ENCODE measurements around the gene YJEFN3. TPM values are rescaled to one million over a fixed set of nuclear protein-coding genes. Genes with fewer than 3 reads are reported as not detected.
A peak's percentile ranks its signal among the peaks of the same experiment; 100 is the strongest.

The YJEFN3 gene
- total RNA-seq, 1 donor from 2014 or later: 2.6 TPM

DNA sequence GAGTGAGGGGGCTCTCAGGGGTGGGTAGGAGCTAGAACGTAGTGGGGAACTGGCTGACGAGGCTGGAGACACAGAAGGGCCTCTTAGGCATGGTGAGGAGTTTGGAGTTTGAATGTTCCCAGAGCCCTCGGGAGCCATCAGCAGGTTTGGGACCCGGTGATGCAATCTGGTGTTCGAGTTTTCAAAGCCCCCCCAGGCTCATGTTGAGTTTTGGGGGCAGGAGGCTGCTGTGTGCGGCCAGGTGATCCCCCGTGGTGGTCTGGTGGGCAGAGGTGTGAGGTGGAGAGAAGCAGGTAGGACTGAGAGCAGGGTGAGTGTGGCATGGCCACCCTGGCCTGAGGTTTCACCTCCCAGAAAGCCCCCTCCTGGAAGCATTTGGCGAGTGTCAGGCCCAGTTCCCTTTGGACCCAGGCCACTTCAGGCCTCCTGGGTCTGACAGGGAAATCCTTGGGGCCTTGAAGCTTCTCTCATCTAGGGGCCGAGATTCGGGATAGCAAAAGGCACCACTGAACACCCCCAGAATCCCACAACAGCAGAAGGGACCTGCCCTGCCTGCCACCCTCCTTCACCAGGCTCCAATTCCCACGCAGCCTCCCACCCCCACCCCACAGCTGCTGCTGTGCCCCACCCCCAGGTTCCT lies 1.2 kb downstream of the YJEFN3 start:
- Histone ChIP-seq H2AFZ (replicated peaks) (no peak overlapping the region), H4K20me1 (ENCODE audit: low read depth) (peaks cover 64% of the 10 kb centered on the region), H3K4me3 (no peak overlapping the region), H3K9me3 (ENCODE audit: low read depth) (no peaks in the 10 kb centered on the region), H3K4me1 (peaks cover 7% of the 10 kb centered on the region), H3K27ac (no peak overlapping the region), H3K79me2 (ENCODE audit: low read depth) (peaks cover 15% of the 10 kb centered on the region), H3K4me2 (no peak overlapping the region), H3F3A (ENCODE audit: low read depth) (peaks cover 24% of the 10 kb centered on the region), H3K9ac (no peak overlapping the region), H3K27me3 (no peaks in the 10 kb centered on the region), H3K36me3 (no peaks in the 10 kb centered on the region)
- no peaks in the 10 kb centered on the region for H3K9me3 Mint-ChIP-seq
- DNase-seq (ENCODE audit: low spot score): no peak
- H3K36me3 Mint-ChIP-seq: peaks cover 3% of the 10 kb centered on the region
- H3K27me3 Mint-ChIP-seq (ENCODE audit: insufficient read depth, low read depth): peaks cover 9% of the 10 kb centered on the region
- no peak overlapping the region for H3K27ac Mint-ChIP-seq
- TF ChIP-seq EZH2phosphoT487 (IDR thresholded peaks at IDR 0.05) (no peak), EZH2 (IDR thresholded peaks at IDR 0.05) (no peak)
- TF ChIP-seq, protein P1, sequence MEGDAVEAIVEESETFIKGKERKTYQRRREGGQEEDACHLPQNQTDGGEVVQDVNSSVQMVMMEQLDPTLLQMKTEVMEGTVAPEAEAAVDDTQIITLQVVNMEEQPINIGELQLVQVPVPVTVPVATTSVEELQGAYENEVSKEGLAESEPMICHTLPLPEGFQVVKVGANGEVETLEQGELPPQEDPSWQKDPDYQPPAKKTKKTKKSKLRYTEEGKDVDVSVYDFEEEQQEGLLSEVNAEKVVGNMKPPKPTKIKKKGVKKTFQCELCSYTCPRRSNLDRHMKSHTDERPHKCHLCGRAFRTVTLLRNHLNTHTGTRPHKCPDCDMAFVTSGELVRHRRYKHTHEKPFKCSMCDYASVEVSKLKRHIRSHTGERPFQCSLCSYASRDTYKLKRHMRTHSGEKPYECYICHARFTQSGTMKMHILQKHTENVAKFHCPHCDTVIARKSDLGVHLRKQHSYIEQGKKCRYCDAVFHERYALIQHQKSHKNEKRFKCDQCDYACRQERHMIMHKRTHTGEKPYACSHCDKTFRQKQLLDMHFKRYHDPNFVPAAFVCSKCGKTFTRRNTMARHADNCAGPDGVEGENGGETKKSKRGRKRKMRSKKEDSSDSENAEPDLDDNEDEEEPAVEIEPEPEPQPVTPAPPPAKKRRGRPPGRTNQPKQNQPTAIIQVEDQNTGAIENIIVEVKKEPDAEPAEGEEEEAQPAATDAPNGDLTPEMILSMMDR (IDR thresholded peaks at IDR 0.05): no peak
- no peak overlapping the region for H3K4me3 Mint-ChIP-seq
- peaks cover 35% of the 10 kb centered on the region for H3K4me1 Mint-ChIP-seq

DNA sequence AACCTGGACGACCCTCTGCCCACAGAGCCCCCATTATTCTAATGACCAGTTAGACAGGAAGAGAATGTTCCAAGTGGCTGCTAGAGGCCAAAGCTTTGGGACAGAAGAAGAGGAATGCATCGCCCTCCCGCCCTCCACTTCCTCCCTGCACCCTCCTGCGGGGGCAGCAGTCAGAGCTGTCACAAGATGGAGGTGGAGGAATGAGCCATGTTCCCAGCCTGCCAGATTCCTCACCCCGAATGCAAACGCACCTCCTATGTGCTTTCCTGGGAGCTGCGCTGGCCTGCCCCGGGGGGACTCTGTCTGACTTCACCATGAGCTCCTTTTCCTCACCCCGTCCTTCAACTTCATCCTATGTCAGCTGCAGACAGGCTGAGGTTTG lies 1.7 kb downstream of the YJEFN3 start:
- Histone ChIP-seq H3K79me2 (ENCODE audit: low read depth) (peaks cover 9% of the 10 kb centered on the region), H4K20me1 (ENCODE audit: low read depth) (peaks cover 59% of the 10 kb centered on the region), H3F3A (ENCODE audit: low read depth) (peaks cover 24% of the 10 kb centered on the region), H3K4me3 (no peak overlapping the region), H3K36me3 (no peaks in the 10 kb centered on the region), H3K9ac (no peak overlapping the region), H3K9me3 (ENCODE audit: low read depth) (no peaks in the 10 kb centered on the region), H3K4me1 (peaks cover 2% of the 10 kb centered on the region), H2AFZ (replicated peaks) (no peak overlapping the region), H3K27me3 (no peaks in the 10 kb centered on the region), H3K27ac (no peak overlapping the region), H3K4me2 (no peak overlapping the region)
- no peak for TF ChIP-seq EZH2phosphoT487 (IDR thresholded peaks at IDR 0.05)
- TF ChIP-seq, protein P1 (IDR thresholded peaks at IDR 0.05): no peak
- no peak for TF ChIP-seq EZH2 (IDR thresholded peaks at IDR 0.05)
- H3K36me3 Mint-ChIP-seq: peaks cover 3% of the 10 kb centered on the region
- H3K27ac Mint-ChIP-seq: peak overlapping the region; percentile 10
- H3K27me3 Mint-ChIP-seq (ENCODE audit: insufficient read depth, low read depth): peaks cover 9% of the 10 kb centered on the region
- no peak for DNase-seq (ENCODE audit: low spot score)
- no peaks in the 10 kb centered on the region for H3K9me3 Mint-ChIP-seq
- H3K4me3 Mint-ChIP-seq: no peak overlapping the region
- H3K4me1 Mint-ChIP-seq: peaks cover 30% of the 10 kb centered on the region

DNA sequence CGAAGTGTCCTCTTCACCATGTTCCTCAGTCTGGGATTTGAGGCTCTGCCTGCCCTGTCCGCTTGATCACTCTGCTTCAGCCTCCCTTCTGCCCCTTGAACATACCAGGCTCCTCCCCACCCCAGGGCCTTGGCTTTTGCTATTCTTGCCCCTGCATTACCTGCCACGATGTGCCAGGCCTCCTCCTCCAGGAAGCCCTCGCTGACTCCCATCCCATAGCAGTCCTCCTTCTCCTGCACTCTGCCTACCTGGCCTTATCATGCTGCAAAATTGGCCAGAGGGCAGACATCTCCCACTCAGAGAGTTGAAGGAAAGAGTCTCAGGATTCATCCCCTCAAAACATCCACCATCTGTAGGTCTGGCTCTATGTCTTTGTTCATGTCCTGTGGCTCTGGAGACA lies 2.2 kb downstream of the YJEFN3 start:
- TF ChIP-seq EZH2 (IDR thresholded peaks at IDR 0.05): no peak
- TF ChIP-seq, protein P1 (IDR thresholded peaks at IDR 0.05): no peak
- no peak for TF ChIP-seq EZH2phosphoT487 (IDR thresholded peaks at IDR 0.05)
- Histone ChIP-seq H3K4me3 (no peak overlapping the region), H2AFZ (replicated peaks) (no peak overlapping the region), H3K36me3 (no peaks in the 10 kb centered on the region), H3F3A (ENCODE audit: low read depth) (peaks cover 24% of the 10 kb centered on the region), H4K20me1 (ENCODE audit: low read depth) (peaks cover 54% of the 10 kb centered on the region), H3K9me3 (ENCODE audit: low read depth) (no peaks in the 10 kb centered on the region), H3K79me2 (ENCODE audit: low read depth) (peaks cover 5% of the 10 kb centered on the region), H3K4me1 (no peaks in the 10 kb centered on the region), H3K27ac (no peak overlapping the region), H3K4me2 (no peak overlapping the region), H3K27me3 (no peaks in the 10 kb centered on the region), H3K9ac (no peak overlapping the region)
- Mint-ChIP-seq H3K36me3 (peaks cover 3% of the 10 kb centered on the region), H3K9me3 (no peaks in the 10 kb centered on the region), H3K4me3 (peak overlapping the region; percentile 24), H3K27ac (peak overlapping the region; percentile 10), H3K4me1 (peaks cover 30% of the 10 kb centered on the region), H3K27me3 (ENCODE audit: insufficient read depth, low read depth) (peaks cover 9% of the 10 kb centered on the region)
- no peak for DNase-seq (ENCODE audit: low spot score)
